NCI-H146 treated with DMSO at 0.1 percent for 48 hours (cell line): Measurements from ENCODE around the gene KCNJ6.
"Not testable (repeated sequence)": the region's sequence is repeated elsewhere in the genome, so short reads cannot be mapped to it uniquely, and the experiment has no call there.

Experiments used
- DNase-seq: peaks from one replicate; lab custom pipeline; 2025; ENCODE audit not compliant: unreplicated experiment; lab: John Stamatoyannopoulos, UW

Gene KCNJ6

GRCh38 chr21:37746849-37747248 is 169.4 kb downstream of the KCNJ6 start:
- no peak for DNase-seq

- DNase-seq, result no peak
Observed at GRCh38 chr21:37744551-37744950, 171.7 kb downstream of the KCNJ6 start.

GRCh38 chr21:37742532-37742931 is 173.7 kb downstream of the KCNJ6 start:
- DNase-seq, result no peak

GRCh38 chr21:37742115-37742514 is 174.1 kb downstream of the KCNJ6 start:
- DNase-seq, result no peak

GRCh38 chr21:37737996-37738395 is 178.3 kb downstream of the KCNJ6 start:
- no peak for DNase-seq

- no peak for DNase-seq
Observed at GRCh38 chr21:37737507-37737906, 178.8 kb downstream of the KCNJ6 start.

- no peak for DNase-seq
Observed at GRCh38 chr21:37734846-37735245, 181.4 kb downstream of the KCNJ6 start.

GRCh38 chr21:37732927-37733326 is 183.3 kb downstream of the KCNJ6 start:
- DNase-seq, result no peak

- no peak for DNase-seq
Observed at GRCh38 chr21:37724201-37724600, 192.1 kb downstream of the KCNJ6 start.

- no peak for DNase-seq
Observed at GRCh38 chr21:37717534-37717933, 198.7 kb downstream of the KCNJ6 start.

GRCh38 chr21:37712569-37712934 is 203.7 kb downstream of the KCNJ6 start:
- not testable (repeated sequence) for DNase-seq

GRCh38 chr21:37711836-37712568 is 204.3 kb downstream of the KCNJ6 start:
- peak; percentile 5 for DNase-seq

GRCh38 chr21:37711286-37711829 is 204.9 kb downstream of the KCNJ6 start:
- DNase-seq, result no peak

GRCh38 chr21:37710546-37711285 is 205.5 kb downstream of the KCNJ6 start:
- no peak for DNase-seq

GRCh38 chr21:37704751-37705150 is 211.5 kb downstream of the KCNJ6 start:
- DNase-seq, result no peak

GRCh38 chr21:37702241-37702640 is 214.0 kb downstream of the KCNJ6 start:
- no peak for DNase-seq

GRCh38 chr21:37700641-37701202 is 215.5 kb downstream of the KCNJ6 start:
- DNase-seq, result peak; percentile 36

- DNase-seq, result no peak
Observed at GRCh38 chr21:37699024-37699775, 217.1 kb downstream of the KCNJ6 start.

- DNase-seq, result no peak
Observed at GRCh38 chr21:37696936-37697335, 219.3 kb downstream of the KCNJ6 start.

- no peak for DNase-seq
Observed at GRCh38 chr21:37695111-37695510, 221.1 kb downstream of the KCNJ6 start.

- no peak for DNase-seq
Observed at GRCh38 chr21:37688952-37689659, 227.2 kb downstream of the KCNJ6 start.
